ENCODE measurements around the gene FANCC. TPM values are rescaled to one million over a fixed set of nuclear protein-coding genes. Genes with fewer than 3 reads are reported as not detected.

The FANCC gene
- total and polyA plus RNA-seq, 2 of the 13 experiments (the other 11 are each of a cell fraction or from before 2014, with no cell fraction given): 7.4 to 8.6 TPM

DNA sequence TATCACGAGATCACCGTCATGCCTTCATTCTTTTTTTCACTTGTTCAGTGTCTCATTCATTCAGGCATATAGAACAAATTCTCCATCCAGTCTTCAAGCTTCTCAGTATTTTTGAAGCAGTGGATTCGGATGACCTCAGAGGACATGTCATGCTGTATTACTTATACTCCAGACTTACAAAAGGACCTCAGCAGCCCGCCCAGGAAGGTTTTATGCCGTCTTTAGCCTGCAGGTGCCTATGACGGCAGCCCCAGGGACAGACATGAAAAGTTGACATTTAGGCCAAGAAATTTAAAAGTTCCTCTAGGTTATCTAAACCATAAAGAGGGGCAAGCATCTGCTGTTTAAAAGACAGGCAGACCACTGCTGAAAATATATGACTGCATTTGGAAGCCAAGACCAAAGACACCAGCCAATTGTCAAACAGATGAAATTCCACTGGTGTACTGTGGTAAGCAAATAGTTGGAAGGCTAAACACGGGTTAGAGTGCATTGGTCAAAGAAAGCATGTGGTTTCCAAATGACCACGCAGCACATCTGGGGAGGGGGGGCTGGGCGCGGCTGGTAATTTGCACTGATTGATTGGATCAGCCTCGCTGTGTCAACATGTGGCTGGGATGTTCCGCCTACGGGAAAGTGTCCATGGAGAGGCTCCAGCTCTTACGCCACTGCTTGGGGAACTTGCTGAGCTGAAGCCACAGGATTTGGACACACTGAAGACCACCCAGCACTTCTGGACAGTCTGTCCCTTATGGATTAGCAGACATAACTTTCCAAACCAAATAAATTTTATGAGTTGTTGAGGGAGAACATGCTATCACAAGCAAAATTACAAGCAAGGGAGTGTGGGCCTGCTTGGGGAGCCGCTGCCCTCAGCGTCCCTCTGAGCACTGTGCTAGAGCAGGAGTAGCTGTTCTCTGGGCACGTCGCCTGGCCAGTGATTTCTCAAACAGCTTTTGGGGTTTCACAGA, 173.6 kb downstream of the FANCC start (continued):
- TF ChIP-seq ZSCAN9 (CRISPR knock-in tag; IDR thresholded peaks at IDR 0.05; ENCODE audit: borderline replicate concordance): no peak
- TF ChIP-seq, protein P1, sequence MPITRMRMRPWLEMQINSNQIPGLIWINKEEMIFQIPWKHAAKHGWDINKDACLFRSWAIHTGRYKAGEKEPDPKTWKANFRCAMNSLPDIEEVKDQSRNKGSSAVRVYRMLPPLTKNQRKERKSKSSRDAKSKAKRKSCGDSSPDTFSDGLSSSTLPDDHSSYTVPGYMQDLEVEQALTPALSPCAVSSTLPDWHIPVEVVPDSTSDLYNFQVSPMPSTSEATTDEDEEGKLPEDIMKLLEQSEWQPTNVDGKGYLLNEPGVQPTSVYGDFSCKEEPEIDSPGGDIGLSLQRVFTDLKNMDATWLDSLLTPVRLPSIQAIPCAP (CRISPR knock-in tag; IDR thresholded peaks at IDR 0.05; ENCODE audit: low read depth): no peak
- no peak for TF ChIP-seq FIP1L1 (IDR thresholded peaks at IDR 0.05; ENCODE audit: borderline replicate concordance, insufficient read depth, low read depth, low read length)
- TF ChIP-seq, protein P2, sequence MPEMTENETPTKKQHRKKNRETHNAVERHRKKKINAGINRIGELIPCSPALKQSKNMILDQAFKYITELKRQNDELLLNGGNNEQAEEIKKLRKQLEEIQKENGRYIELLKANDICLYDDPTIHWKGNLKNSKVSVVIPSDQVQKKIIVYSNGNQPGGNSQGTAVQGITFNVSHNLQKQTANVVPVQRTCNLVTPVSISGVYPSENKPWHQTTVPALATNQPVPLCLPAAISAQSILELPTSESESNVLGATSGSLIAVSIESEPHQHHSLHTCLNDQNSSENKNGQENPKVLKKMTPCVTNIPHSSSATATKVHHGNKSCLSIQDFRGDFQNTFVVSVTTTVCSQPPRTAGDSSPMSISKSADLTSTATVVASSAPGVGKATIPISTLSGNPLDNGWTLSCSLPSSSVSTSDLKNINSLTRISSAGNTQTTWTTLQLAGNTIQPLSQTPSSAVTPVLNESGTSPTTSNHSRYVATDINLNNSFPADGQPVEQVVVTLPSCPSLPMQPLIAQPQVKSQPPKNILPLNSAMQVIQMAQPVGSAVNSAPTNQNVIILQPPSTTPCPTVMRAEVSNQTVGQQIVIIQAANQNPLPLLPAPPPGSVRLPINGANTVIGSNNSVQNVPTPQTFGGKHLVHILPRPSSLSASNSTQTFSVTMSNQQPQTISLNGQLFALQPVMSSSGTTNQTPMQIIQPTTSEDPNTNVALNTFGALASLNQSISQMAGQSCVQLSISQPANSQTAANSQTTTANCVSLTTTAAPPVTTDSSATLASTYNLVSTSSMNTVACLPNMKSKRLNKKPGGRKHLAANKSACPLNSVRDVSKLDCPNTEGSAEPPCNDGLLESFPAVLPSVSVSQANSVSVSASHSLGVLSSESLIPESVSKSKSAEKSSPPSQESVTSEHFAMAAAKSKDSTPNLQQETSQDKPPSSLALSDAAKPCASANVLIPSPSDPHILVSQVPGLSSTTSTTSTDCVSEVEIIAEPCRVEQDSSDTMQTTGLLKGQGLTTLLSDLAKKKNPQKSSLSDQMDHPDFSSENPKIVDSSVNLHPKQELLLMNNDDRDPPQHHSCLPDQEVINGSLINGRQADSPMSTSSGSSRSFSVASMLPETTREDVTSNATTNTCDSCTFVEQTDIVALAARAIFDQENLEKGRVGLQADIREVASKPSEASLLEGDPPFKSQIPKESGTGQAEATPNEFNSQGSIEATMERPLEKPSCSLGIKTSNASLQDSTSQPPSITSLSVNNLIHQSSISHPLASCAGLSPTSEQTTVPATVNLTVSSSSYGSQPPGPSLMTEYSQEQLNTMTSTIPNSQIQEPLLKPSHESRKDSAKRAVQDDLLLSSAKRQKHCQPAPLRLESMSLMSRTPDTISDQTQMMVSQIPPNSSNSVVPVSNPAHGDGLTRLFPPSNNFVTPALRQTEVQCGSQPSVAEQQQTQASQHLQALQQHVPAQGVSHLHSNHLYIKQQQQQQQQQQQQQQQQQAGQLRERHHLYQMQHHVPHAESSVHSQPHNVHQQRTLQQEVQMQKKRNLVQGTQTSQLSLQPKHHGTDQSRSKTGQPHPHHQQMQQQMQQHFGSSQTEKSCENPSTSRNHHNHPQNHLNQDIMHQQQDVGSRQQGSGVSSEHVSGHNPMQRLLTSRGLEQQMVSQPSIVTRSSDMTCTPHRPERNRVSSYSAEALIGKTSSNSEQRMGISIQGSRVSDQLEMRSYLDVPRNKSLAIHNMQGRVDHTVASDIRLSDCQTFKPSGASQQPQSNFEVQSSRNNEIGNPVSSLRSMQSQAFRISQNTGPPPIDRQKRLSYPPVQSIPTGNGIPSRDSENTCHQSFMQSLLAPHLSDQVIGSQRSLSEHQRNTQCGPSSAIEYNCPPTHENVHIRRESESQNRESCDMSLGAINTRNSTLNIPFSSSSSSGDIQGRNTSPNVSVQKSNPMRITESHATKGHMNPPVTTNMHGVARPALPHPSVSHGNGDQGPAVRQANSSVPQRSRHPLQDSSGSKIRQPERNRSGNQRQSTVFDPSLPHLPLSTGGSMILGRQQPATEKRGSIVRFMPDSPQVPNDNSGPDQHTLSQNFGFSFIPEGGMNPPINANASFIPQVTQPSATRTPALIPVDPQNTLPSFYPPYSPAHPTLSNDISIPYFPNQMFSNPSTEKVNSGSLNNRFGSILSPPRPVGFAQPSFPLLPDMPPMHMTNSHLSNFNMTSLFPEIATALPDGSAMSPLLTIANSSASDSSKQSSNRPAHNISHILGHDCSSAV (CRISPR knock-in tag; IDR thresholded peaks at IDR 0.05; ENCODE audit: borderline replicate concordance): no peak
- no peak for TF ChIP-seq RAD21 (CRISPR knock-in tag; IDR thresholded peaks at IDR 0.05)
- TF ChIP-seq TCF12 (IDR thresholded peaks at IDR 0.05): no peak
- no peak for TF ChIP-seq TCF12 (CRISPR knock-in tag; IDR thresholded peaks at IDR 0.05)
- no peak for TF ChIP-seq NONO (IDR thresholded peaks at IDR 0.05)
- 0 out of 2 replicates have a peak, but pooled peaks have one; percentile 42 for TF ChIP-seq NONO (CRISPR knock-in tag; conservative IDR thresholded peaks at IDR 0.05)
- no peak for TF ChIP-seq MXD1 (CRISPR knock-in tag; IDR thresholded peaks at IDR 0.05)
- no peak for TF ChIP-seq MAFF (IDR thresholded peaks at IDR 0.05; ENCODE audit: low read depth, low read length)
- TF ChIP-seq ZNF33A (CRISPR knock-in tag; IDR thresholded peaks at IDR 0.05; ENCODE audit: borderline replicate concordance): no peak
- no peak for TF ChIP-seq FOXM1 (CRISPR knock-in tag; IDR thresholded peaks at IDR 0.05)
- no peak for TF ChIP-seq HIVEP1 (CRISPR knock-in tag; IDR thresholded peaks at IDR 0.05)
- no peak for TF ChIP-seq RNF2 (conservative IDR thresholded peaks at IDR 0.05; ENCODE audit: low read depth)
- TF ChIP-seq, protein P3, sequence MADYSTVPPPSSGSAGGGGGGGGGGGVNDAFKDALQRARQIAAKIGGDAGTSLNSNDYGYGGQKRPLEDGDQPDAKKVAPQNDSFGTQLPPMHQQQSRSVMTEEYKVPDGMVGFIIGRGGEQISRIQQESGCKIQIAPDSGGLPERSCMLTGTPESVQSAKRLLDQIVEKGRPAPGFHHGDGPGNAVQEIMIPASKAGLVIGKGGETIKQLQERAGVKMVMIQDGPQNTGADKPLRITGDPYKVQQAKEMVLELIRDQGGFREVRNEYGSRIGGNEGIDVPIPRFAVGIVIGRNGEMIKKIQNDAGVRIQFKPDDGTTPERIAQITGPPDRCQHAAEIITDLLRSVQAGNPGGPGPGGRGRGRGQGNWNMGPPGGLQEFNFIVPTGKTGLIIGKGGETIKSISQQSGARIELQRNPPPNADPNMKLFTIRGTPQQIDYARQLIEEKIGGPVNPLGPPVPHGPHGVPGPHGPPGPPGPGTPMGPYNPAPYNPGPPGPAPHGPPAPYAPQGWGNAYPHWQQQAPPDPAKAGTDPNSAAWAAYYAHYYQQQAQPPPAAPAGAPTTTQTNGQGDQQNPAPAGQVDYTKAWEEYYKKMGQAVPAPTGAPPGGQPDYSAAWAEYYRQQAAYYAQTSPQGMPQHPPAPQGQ (CRISPR knock-in tag; IDR thresholded peaks at IDR 0.05; ENCODE audit: borderline replicate concordance): no peak
- TF ChIP-seq ZNF790 (CRISPR knock-in tag; IDR thresholded peaks at IDR 0.05; ENCODE audit: borderline replicate concordance): no peak
- no peak for TF ChIP-seq TOPORS (CRISPR knock-in tag; IDR thresholded peaks at IDR 0.05)
